ENCODE results near the gene OLIG1. TPM values are rescaled to one million over a fixed set of nuclear protein-coding genes. Genes with fewer than 3 reads are reported as not detected.

The OLIG1 gene
- total and polyA plus RNA-seq, 3 donors from 2014 or later, result 3.9 to 5.1 (median 4.3) TPM

DNA sequence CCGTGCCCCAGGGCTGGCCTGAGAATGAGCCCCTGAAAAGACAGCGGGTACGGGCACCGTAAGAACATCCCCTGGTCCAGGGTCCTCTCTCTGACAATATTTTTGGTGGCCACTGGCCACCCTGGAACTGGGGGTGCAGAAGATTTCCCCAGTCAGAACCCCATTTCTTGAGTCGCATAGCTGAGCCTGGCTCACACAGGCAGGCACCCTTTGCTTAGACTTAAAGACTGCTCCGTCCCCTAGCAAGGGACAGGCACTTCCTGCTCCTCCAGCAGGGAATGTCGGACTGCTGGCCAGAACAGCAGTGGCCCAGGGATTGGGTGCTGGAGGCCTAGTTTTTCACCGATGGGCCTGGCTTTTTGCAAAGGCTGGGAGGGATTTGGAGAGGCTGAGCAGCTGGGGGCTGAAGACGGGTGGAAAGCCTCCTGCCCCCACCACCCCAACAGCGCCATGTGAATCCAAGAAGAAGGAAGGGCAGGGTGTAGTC, 39.9 kb upstream of the OLIG1 start:
- H3K4me3 ChIP-seq, result no peak overlapping the region
- intact Hi-C loops (cut with DNase I; ENCODE audit: low total_unique reads), result no loop called here
- H3K4me1 ChIP-seq, result peaks cover 4% of the 10 kb centered on the region
- H3K36me3 ChIP-seq (ENCODE audit: low read depth, missing control alignments), result no peaks in the 10 kb centered on the region
- no peak for DNase-seq
- no peak for TF ChIP-seq POLR2A (IDR thresholded peaks at IDR 0.05)
- no peak for TF ChIP-seq CTCF (IDR thresholded peaks at IDR 0.05)
- H3K27ac ChIP-seq, result no peak overlapping the region
- 38 to 45% methylated on average over 10 of the region's 10 CpGs for WGBS, 2 donors
- H3K9me3 ChIP-seq, result no peaks in the 10 kb centered on the region
- peaks cover 8% of the 10 kb centered on the region for H3K27me3 ChIP-seq

- Histone ChIP-seq H3K27ac (no peak overlapping the region), H3K4me3 (no peak overlapping the region), H3K36me3 (ENCODE audit: low read depth, missing control alignments) (no peaks in the 10 kb centered on the region), H3K9me3 (no peaks in the 10 kb centered on the region), H3K27me3 (peaks cover 3% of the 10 kb centered on the region), H3K4me1 (peaks cover 4% of the 10 kb centered on the region)
- no peak for TF ChIP-seq CTCF (IDR thresholded peaks at IDR 0.05)
- TF ChIP-seq POLR2A (IDR thresholded peaks at IDR 0.05), result no peak
- 35 to 56% methylated on average over 6 of the region's 6 CpGs for WGBS, 2 donors
- intact Hi-C loops (cut with DNase I; ENCODE audit: low total_unique reads), result no loop called here
- no peak for DNase-seq
Observed at GRCh38 chr21:33030633-33031032, 39.3 kb upstream of the OLIG1 start.

DNA sequence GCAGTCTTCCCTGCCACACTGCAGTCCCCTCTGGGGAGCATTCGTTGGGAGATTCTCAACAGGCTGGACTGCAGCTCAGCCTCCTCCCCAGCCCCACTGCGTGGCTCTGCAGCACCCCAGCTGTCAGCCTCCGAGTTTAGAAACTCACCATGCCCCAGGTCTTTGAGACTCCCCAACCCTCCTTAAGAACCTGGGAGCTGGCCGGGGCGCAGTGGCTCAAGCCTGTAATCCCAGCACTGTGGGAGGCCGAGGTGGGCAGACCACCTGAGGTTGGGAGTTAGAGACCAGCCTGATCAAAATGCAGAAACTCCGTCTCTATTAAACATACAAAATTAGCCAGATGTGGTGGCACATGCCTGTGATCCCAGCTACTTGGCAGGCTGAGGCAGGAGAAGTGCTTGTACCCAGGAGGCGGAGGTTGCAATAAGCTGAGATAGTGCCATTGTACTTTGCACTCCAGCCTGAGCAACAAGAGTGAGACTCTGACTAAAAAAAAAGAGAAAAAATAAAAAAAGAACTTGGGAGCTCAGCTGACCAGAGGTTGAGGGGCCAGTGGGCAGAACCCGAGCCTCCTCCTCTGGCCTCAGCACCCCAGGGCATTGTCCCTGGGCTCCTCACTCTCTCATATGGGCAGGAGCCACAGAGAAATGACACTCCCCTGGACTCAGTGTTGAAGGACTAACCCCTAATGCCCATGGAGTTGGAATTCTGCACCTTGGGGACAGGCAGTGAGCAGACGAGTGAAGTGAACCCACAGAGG, 38.6 kb upstream of the OLIG1 start:
- 34 to 63% methylated on average over 8 to 10 of the region's 10 CpGs for WGBS, 2 donors
- TF ChIP-seq POLR2A (IDR thresholded peaks at IDR 0.05) (no peak), CTCF (IDR thresholded peaks at IDR 0.05) (no peak)
- no peak for DNase-seq
- no peak overlapping the region for H3K27ac ChIP-seq
- no peak overlapping the region for H3K4me3 ChIP-seq
- no peaks in the 10 kb centered on the region for H3K9me3 ChIP-seq
- H3K4me1 ChIP-seq, result peaks cover 4% of the 10 kb centered on the region
- peaks cover 3% of the 10 kb centered on the region for H3K27me3 ChIP-seq
- H3K36me3 ChIP-seq (ENCODE audit: low read depth, missing control alignments), result no peaks in the 10 kb centered on the region
- intact Hi-C loops (cut with DNase I; ENCODE audit: low total_unique reads), result no loop called here

DNA sequence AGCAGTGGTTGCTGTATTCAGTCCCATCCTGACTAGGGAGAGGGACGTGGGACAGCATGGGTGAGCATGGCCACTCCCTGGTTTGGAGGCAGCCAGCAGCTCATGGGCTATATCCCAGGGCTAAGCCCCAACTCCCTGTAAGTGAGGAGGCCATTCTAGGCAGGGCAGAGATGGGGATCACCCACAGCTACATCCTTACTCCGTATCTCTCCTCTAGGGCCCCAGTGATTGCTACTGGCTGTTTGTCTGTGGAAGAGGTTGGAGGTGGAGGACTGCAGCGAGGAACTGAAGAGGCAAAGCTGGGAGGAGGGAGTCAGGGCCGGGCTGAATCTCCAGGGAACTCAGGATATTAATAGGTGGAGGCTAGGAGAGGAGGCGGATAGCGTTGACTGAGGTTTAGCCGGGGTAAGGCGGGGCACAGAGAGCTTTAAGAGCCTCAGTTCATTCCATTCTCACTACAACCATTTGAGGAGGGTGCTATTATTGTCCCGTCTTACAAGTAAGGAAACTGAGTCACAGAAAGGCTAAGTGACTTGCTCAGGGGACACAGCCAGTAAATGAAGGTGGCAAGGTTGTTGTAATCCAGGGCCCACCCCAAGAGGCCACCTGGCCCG, 37.4 kb upstream of the OLIG1 start:
- TF ChIP-seq POLR2A (IDR thresholded peaks at IDR 0.05) (no peak), CTCF (IDR thresholded peaks at IDR 0.05) (no peak)
- intact Hi-C loops (cut with DNase I; ENCODE audit: low total_unique reads), result no loop called here
- Histone ChIP-seq H3K27me3 (peaks cover 3% of the 10 kb centered on the region), H3K9me3 (no peaks in the 10 kb centered on the region), H3K4me1 (peaks cover 4% of the 10 kb centered on the region), H3K4me3 (no peak overlapping the region), H3K36me3 (ENCODE audit: low read depth, missing control alignments) (no peaks in the 10 kb centered on the region), H3K27ac (no peak overlapping the region)
- DNase-seq, result no peak
- WGBS, 2 donors, result 16 to 31% methylated on average over 9 to 10 of the region's 10 CpGs

All from testis (tissue), 3 donors.